SU-DHL-6 (cell line): ENCODE results near the gene DNAJB8.

Experiments used
- H2AFZ ChIP-seq: fragments of 200-600 bp; sonication (generic); 2 replicates; pipeline ENCODE4 v1.6.1; 2014; ENCODE audit warnings: low read depth, mild to moderate bottlenecking, moderate library complexity, mixed read lengths, antibody characterized with exemption, low read length; ENCODE audit not compliant: severe bottlenecking
- H3F3A ChIP-seq: fragments of 200-600 bp; shearing (Covaris generic); 2 replicates; pipeline ENCODE4 v1.6.0; 2016; ENCODE audit warnings: antibody characterized with exemption, mild to moderate bottlenecking; ENCODE audit not compliant: insufficient read depth
- H3K27ac ChIP-seq: fragments of 200-600 bp; sonication (generic); 2 replicates; pipeline ENCODE4 v1.5.1; 2016; ENCODE audit warnings: low read depth, mild to moderate bottlenecking, low read length, moderate library complexity, mixed read lengths
- H3K27me3 ChIP-seq: fragments of 200-600 bp; sonication (generic), shearing (Covaris generic); 2 replicates; pipeline ENCODE4 v1.6.0; 2014; ENCODE audit warnings: mild to moderate bottlenecking, low read length
- H3K36me3 ChIP-seq: fragments of 200-600 bp; sonication (generic); 2 replicates; pipeline ENCODE4 v1.6.1; 2014; ENCODE audit warnings: mild to moderate bottlenecking, low read length, mixed read lengths
- H3K4me2 ChIP-seq: fragments of 300-600, 200-600 bp; shearing (Covaris generic), sonication (generic); 2 replicates; pipeline ENCODE4 v1.6.0; 2014; ENCODE audit warnings: low read length, low read depth, mild to moderate bottlenecking; ENCODE audit not compliant: poor library complexity, severe bottlenecking
- H3K4me3 ChIP-seq: fragments of 200-600 bp; sonication (generic); 2 replicates; pipeline ENCODE4 v1.5.1; 2014; ENCODE audit warnings: antibody characterized with exemption, low read length, mild to moderate bottlenecking, mixed read lengths; ENCODE audit not compliant: insufficient read depth, poor library complexity, severe bottlenecking
- H3K79me2 ChIP-seq: fragments of 200-600 bp; sonication (generic); 2 replicates; pipeline ENCODE4 v1.6.1; 2014; ENCODE audit warnings: mild to moderate bottlenecking, low read length, moderate library complexity; ENCODE audit not compliant: insufficient read depth
- H3K9ac ChIP-seq: fragments of 200-600 bp; sonication (generic); 2 replicates; pipeline ENCODE4 v1.7.0; 2014; ENCODE audit warnings: mild to moderate bottlenecking, low read length
- H3K9me2 ChIP-seq: fragments of 200-600 bp; sonication (generic); replicated peaks from 2 replicates; pipeline ENCODE4 v1.6.1; 2014; ENCODE audit warnings: low read length; ENCODE audit not compliant: insufficient read depth
- H3K9me3 ChIP-seq: fragments of 200-600 bp; sonication (generic); 2 replicates; pipeline ENCODE4 v1.6.1; 2014; ENCODE audit warnings: low read length, mixed read lengths; ENCODE audit not compliant: insufficient read depth
- H4K20me1 ChIP-seq: fragments of 200-600 bp; sonication (generic); 2 replicates; pipeline ENCODE4 v1.6.1; 2014; ENCODE audit warnings: low read depth, mild to moderate bottlenecking, antibody characterized with exemption, low read length, moderate library complexity, mixed read lengths
- EZH2phosphoT487 ChIP-seq: fragments of 200-600 bp; sonication (generic), shearing (Covaris generic); conservative IDR thresholded peaks from 2 replicates; pipeline ENCODE4 v1.6.1; 2018; ENCODE audit warnings: mild to moderate bottlenecking, antibody characterized with exemption, low read length, moderate library complexity, mixed read lengths
- TF ChIP-seq, protein P1 (sequence below): fragments of 200-600 bp; sonication (generic); IDR thresholded peaks from one replicate; pipeline ENCODE4 v1.5.1; 2017; ENCODE audit warnings: antibody characterized with exemption, mild to moderate bottlenecking, low read length, moderate library complexity; ENCODE audit not compliant: insufficient read depth, poor library complexity, severe bottlenecking

DNAJB8 gene

DNA sequence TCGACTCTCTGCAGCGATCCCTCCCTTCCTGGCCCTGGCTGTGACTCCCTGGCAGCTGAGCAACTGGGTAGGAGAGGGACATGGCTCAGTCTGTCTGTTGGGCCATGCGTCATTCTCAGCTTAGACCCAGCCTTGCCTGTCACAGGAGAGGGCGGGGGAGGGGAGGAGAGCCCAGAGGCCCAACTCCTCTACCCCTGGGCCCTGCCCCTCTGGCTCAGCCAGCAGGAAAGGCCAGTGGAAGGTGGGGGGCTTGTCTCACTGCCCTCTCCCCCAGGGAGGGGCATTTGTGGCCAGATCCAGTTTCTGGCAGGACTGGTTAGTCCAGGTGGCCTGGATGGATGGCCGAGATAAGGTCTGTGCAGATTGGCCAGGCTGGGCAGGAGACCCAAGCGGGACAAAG, 31.6 kb downstream of the DNAJB8 start:
- no peaks in the 10 kb centered on the region for H4K20me1 ChIP-seq

DNA sequence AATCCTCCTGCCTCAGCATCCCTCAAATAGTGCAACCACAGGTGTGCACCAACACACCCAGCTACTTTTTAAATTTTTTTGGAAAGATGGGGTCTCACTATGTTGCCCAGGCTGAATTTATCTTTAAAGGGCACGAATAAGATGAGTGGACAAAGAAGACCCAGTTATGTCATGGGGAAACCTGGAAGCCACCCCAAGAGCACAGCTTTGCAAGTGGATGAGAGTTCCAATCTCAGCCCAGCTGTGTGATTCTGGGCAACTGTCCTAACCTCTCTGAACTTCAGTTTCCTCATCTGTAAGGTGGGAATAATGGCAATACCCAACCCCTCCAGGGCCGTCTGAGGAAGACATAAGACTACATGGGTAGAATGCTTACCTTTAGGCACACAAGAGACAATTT, 32.2 kb downstream of the DNAJB8 start:
- Histone ChIP-seq H3K9me3 (no peaks in the 10 kb centered on the region), H2AFZ (no peak overlapping the region), H4K20me1 (no peaks in the 10 kb centered on the region), H3F3A (no peaks in the 10 kb centered on the region), H3K4me2 (no peak overlapping the region), H3K27me3 (no peaks in the 10 kb centered on the region), H3K4me3 (no peak overlapping the region), H3K9ac (no peak overlapping the region), H3K27ac (no peak overlapping the region), H3K9me2 (no peaks in the 10 kb centered on the region), H3K79me2 (no peaks in the 10 kb centered on the region), H3K36me3 (no peaks in the 10 kb centered on the region)
- TF ChIP-seq, protein P1, sequence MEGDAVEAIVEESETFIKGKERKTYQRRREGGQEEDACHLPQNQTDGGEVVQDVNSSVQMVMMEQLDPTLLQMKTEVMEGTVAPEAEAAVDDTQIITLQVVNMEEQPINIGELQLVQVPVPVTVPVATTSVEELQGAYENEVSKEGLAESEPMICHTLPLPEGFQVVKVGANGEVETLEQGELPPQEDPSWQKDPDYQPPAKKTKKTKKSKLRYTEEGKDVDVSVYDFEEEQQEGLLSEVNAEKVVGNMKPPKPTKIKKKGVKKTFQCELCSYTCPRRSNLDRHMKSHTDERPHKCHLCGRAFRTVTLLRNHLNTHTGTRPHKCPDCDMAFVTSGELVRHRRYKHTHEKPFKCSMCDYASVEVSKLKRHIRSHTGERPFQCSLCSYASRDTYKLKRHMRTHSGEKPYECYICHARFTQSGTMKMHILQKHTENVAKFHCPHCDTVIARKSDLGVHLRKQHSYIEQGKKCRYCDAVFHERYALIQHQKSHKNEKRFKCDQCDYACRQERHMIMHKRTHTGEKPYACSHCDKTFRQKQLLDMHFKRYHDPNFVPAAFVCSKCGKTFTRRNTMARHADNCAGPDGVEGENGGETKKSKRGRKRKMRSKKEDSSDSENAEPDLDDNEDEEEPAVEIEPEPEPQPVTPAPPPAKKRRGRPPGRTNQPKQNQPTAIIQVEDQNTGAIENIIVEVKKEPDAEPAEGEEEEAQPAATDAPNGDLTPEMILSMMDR, result no peak
- no peak for TF ChIP-seq EZH2phosphoT487

More for the DNA sequence above, 31.6 kb downstream of the DNAJB8 start:
- Histone ChIP-seq H3K79me2 (no peaks in the 10 kb centered on the region), H3F3A (no peaks in the 10 kb centered on the region), H3K9ac (no peak overlapping the region), H3K27me3 (no peaks in the 10 kb centered on the region), H3K36me3 (no peaks in the 10 kb centered on the region), H2AFZ (no peak overlapping the region), H3K4me2 (no peak overlapping the region), H3K9me2 (no peaks in the 10 kb centered on the region), H3K27ac (no peak overlapping the region), H3K4me3 (no peak overlapping the region), H3K9me3 (no peaks in the 10 kb centered on the region)
- no peak for TF ChIP-seq EZH2phosphoT487
- TF ChIP-seq, protein P1, result no peak

DNA sequence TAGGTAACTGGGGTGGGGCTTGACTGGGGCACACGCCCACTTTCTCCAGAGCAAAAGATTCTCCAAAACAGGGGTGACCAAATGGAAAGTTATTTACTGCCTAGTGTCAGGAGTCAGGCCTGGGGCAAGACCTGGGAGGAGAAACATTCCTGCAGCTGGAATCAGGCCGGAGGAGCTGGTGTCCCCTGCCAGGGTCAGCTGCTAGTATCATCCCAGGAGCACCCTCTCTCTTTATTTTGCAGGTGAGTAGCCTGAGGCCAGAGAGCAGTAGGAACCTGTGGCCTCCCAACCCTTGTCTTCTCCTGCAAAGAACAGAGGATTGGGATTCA, 32.9 kb downstream of the DNAJB8 start:
- H3K9ac ChIP-seq, result no peak overlapping the region
- TF ChIP-seq, protein P1, result no peak
- no peak for TF ChIP-seq EZH2phosphoT487
- H4K20me1 ChIP-seq, result no peaks in the 10 kb centered on the region
- H3K27ac ChIP-seq, result no peak overlapping the region
- no peaks in the 10 kb centered on the region for H3K9me2 ChIP-seq
- no peaks in the 10 kb centered on the region for H3K27me3 ChIP-seq
- no peaks in the 10 kb centered on the region for H3K79me2 ChIP-seq
- no peak overlapping the region for H3K4me2 ChIP-seq
- no peak overlapping the region for H2AFZ ChIP-seq
- H3K9me3 ChIP-seq, result no peaks in the 10 kb centered on the region
- H3K36me3 ChIP-seq, result no peaks in the 10 kb centered on the region
- no peaks in the 10 kb centered on the region for H3F3A ChIP-seq
- H3K4me3 ChIP-seq, result no peak overlapping the region
